OCI-LY7 (cell line): ENCODE results near the gene COL4A2. TPM values are rescaled to one million over a fixed set of nuclear protein-coding genes. Genes with fewer than 3 reads are reported as not detected.

ENCODE experiments used
- BruUV-seq: library from RNA; stranded (reverse); fragments of 400-500 nt; replicated peaks from 2 replicates; lab custom pipeline; 2021; lab: Mats Ljungman, UMichigan
- CTCF ChIA-PET: fragments of 300-600 bp; sonication (Branson Sonifier 250); formaldehyde crosslinking; loops from one replicate; lab custom pipeline; 2022; ENCODE audit warnings: antibody characterized with exemption; ENCODE audit not compliant: unreplicated experiment; lab: Charles Lee
- POLR2A ChIA-PET: fragments of 300-600 bp; sonication (Branson Sonifier 250); formaldehyde crosslinking; loops from one replicate; lab custom pipeline; 2022; ENCODE audit warnings: antibody characterized with exemption; lab: Charles Lee
- DNase-seq: peaks from one replicate; pipeline ENCODE4 v3.0.0-alpha.2; 2015; ENCODE audit warnings: low spot score
- H2AFZ ChIP-seq: fragments of 200-600 bp; sonication (generic), shearing (Covaris generic); 2 replicates; pipeline ENCODE4 v1.6.1; 2014; ENCODE audit warnings: mild to moderate bottlenecking, antibody characterized with exemption, low read length, moderate library complexity
- H3K27ac ChIP-seq: fragments of 200-600 bp; sonication (generic); 2 replicates; pipeline ENCODE4 v1.5.1; 2014; ENCODE audit warnings: mixed run types, low read depth, mild to moderate bottlenecking, moderate library complexity, low read length, inconsistent platforms; ENCODE audit not compliant: poor library complexity, severe bottlenecking
- H3K36me3 ChIP-seq: fragments of 200-600 bp; sonication (generic); 2 replicates; pipeline ENCODE4 v1.6.1; 2014; ENCODE audit warnings: mild to moderate bottlenecking, antibody characterized with exemption, low read length, moderate library complexity, mixed read lengths; ENCODE audit not compliant: insufficient read depth
- H3K4me1 ChIP-seq: fragments of 200-600 bp; sonication (generic); 2 replicates; pipeline ENCODE4 v1.5.1; 2014; ENCODE audit warnings: mild to moderate bottlenecking, low read length; ENCODE audit not compliant: insufficient read depth, poor library complexity, severe bottlenecking
- H3K4me2 ChIP-seq: fragments of 200-600 bp; sonication (generic); 2 replicates; pipeline ENCODE4 v1.6.1; 2014; ENCODE audit warnings: mild to moderate bottlenecking, low read length
- H3K4me3 ChIP-seq: fragments of 200-600 bp; sonication (generic); 2 replicates; pipeline ENCODE4 v1.5.1; 2014; ENCODE audit warnings: mild to moderate bottlenecking, low read depth, low read length; ENCODE audit not compliant: poor library complexity, severe bottlenecking
- H3K79me2 ChIP-seq: fragments of 200-600 bp; sonication (generic); 2 replicates; pipeline ENCODE4 v1.6.1; 2016; ENCODE audit warnings: low read depth, mild to moderate bottlenecking, low read length, moderate library complexity, mixed read lengths; ENCODE audit not compliant: insufficient read depth
- H3K9me2 ChIP-seq: fragments of 200-600 bp; sonication (generic); 2 replicates; pipeline ENCODE4 v1.6.1; 2016; ENCODE audit warnings: mild to moderate bottlenecking, low read length, mixed read lengths; ENCODE audit not compliant: insufficient read depth
- H3K9me3 ChIP-seq: fragments of 200-600 bp; sonication (generic); 2 replicates; pipeline ENCODE4 v1.6.1; 2014; ENCODE audit warnings: mild to moderate bottlenecking, mixed run types, low read length, mixed read lengths
- H4K20me1 ChIP-seq: fragments of 200-600 bp; sonication (generic); 2 replicates; pipeline ENCODE4 v1.6.1; 2014; ENCODE audit warnings: mild to moderate bottlenecking, antibody characterized with exemption, low read length, moderate library complexity, mixed read lengths; ENCODE audit not compliant: insufficient read depth
- EZH2phosphoT487 ChIP-seq: fragments of 200-600 bp; sonication (generic); IDR thresholded peaks from 2 replicates; pipeline ENCODE4 v1.6.1; 2018; ENCODE audit warnings: low read depth, borderline replicate concordance, mild to moderate bottlenecking, mixed run types, antibody characterized with exemption, low read length, moderate library complexity, mixed read lengths
- intact Hi-C: fragments of 100-400 bp; cut with micrococcal nuclease; formaldehyde crosslinking; loops from one replicate; pipeline ENCODE4 v1.10.0; 2022; ENCODE audit not compliant: unreplicated experiment
- total RNA-seq, 2 experiments: library from RNA; depleted of rRNA in 1 of 2; stranded (reverse); fragments of >200 nt in 1 of 2; shearing (Covaris generic) in 1 of 2; gene quantifications; 2 replicates each; pipeline ENCODE4 v1.2.3, GENCODE V29; 2014 to 2022
- TF ChIP-seq, protein P1 (sequence below): fragments of 200-600 bp; sonication (generic); conservative IDR thresholded peaks from 2 replicates; pipeline ENCODE4 v1.5.1; 2014; ENCODE audit warnings: mild to moderate bottlenecking, antibody characterized with exemption, low read length, moderate library complexity, mixed read lengths

COL4A2 gene
- total RNA-seq, 2 experiments from 2014 or later = 0.34 TPM; not detected in 1

DNA sequence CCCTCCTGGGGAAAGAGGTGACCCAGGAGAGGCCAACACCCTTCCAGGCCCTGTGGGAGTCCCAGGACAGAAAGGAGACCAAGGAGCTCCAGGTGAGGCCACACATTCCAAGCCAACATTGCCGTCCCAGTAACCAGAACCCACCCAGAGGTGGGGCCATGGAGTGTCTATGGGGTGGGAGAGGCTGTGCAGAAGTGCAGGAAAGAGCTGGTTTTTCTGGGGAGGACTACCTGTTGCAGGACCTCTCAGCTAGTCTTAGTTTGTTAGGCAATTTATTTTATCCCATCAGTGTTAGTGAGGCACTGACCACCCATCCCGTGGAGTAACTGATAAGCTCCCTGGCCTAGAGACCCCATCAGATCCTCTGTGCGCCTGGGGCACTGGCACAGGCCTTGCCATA, 188.3 kb downstream of the COL4A2 start:
- CTCF ChIA-PET = no interaction called here
- Histone ChIP-seq H3K9me2 (no peaks in the 10 kb centered on the region), H4K20me1 (no peaks in the 10 kb centered on the region), H3K4me1 (no peaks in the 10 kb centered on the region), H3K4me2 (no peak overlapping the region), H3K79me2 (no peaks in the 10 kb centered on the region), H3K4me3 (no peak overlapping the region), H2AFZ (no peak overlapping the region), H3K9me3 (no peaks in the 10 kb centered on the region), H3K27ac (no peak overlapping the region), H3K36me3 (no peaks in the 10 kb centered on the region)
- DNase-seq = no peak
- no peak for TF ChIP-seq EZH2phosphoT487
- TF ChIP-seq, protein P1, sequence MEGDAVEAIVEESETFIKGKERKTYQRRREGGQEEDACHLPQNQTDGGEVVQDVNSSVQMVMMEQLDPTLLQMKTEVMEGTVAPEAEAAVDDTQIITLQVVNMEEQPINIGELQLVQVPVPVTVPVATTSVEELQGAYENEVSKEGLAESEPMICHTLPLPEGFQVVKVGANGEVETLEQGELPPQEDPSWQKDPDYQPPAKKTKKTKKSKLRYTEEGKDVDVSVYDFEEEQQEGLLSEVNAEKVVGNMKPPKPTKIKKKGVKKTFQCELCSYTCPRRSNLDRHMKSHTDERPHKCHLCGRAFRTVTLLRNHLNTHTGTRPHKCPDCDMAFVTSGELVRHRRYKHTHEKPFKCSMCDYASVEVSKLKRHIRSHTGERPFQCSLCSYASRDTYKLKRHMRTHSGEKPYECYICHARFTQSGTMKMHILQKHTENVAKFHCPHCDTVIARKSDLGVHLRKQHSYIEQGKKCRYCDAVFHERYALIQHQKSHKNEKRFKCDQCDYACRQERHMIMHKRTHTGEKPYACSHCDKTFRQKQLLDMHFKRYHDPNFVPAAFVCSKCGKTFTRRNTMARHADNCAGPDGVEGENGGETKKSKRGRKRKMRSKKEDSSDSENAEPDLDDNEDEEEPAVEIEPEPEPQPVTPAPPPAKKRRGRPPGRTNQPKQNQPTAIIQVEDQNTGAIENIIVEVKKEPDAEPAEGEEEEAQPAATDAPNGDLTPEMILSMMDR = no peak
- no TSS peak for BruUV-seq
- intact Hi-C loops = no loop called here
- POLR2A ChIA-PET = no interaction called here

DNA sequence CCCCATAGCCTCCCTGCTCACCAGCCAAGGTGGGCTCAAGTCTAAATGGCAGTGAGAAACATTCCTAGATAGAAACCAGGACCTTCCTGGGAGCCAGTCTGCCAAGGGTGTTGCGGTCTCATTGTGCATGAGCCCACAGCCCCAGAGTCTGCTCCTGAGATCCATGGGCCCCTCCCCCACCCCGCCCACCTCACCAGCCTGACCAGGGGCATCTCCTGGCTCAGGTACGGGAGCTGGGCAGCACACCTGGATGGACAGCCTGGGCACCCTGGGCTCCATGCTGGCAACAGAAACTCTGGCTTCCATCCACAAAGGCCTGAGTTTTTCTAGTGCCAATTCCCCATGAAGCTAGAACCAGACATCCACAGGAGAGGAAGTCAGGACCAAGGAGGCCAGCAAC, 188.8 kb downstream of the COL4A2 start:
- Histone ChIP-seq H3K79me2 (no peaks in the 10 kb centered on the region), H3K36me3 (no peaks in the 10 kb centered on the region), H3K4me3 (no peak overlapping the region), H3K9me3 (no peaks in the 10 kb centered on the region), H3K4me2 (no peak overlapping the region), H3K4me1 (no peaks in the 10 kb centered on the region), H3K9me2 (no peaks in the 10 kb centered on the region), H4K20me1 (no peaks in the 10 kb centered on the region), H2AFZ (no peak overlapping the region), H3K27ac (no peak overlapping the region)
- no peak for DNase-seq
- TF ChIP-seq EZH2phosphoT487 = no peak
- TF ChIP-seq, protein P1 = no peak
- BruUV-seq = no TSS peak
- intact Hi-C loops = no loop called here
- CTCF ChIA-PET = no interaction called here
- POLR2A ChIA-PET = no interaction called here

DNA sequence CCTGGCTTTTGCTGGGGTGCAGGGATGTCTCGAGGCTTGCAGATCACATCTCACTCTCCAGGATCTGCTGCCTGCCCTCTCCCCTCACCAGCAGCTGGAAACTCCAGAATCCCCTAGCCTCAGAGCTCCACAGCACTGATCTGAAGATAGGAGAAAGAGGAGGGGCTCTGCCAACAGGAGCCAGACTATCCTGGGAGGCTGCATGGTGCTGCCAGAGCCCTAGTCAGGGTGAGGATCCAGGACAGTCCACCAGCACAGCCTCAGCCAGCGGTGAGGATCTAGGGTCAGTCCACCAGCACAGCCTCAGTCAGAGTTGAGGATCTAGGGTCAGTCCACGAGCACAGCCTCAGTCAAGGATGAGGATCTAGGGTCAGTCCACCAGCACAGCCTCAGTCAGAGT, 189.2 kb downstream of the COL4A2 start:
- no peak for TF ChIP-seq EZH2phosphoT487
- TF ChIP-seq, protein P1 = no peak
- Histone ChIP-seq H3K4me3 (no peak overlapping the region), H4K20me1 (no peaks in the 10 kb centered on the region), H3K9me2 (no peaks in the 10 kb centered on the region), H3K36me3 (no peaks in the 10 kb centered on the region), H2AFZ (no peak overlapping the region), H3K79me2 (no peaks in the 10 kb centered on the region), H3K4me1 (no peaks in the 10 kb centered on the region), H3K4me2 (no peak overlapping the region), H3K9me3 (no peaks in the 10 kb centered on the region), H3K27ac (no peak overlapping the region)
- POLR2A ChIA-PET = no interaction called here
- CTCF ChIA-PET = no interaction called here
- no TSS peak for BruUV-seq
- intact Hi-C loops = no loop called here
- no peak for DNase-seq
